Inferior parietal cortex (tissue), 1 donor: ENCODE results near the gene FAM50B.

Experiments used
- DNase-seq: peaks from one replicate; pipeline ENCODE4 v3.0.0-alpha.2; 2016; ENCODE audit errors: extremely low spot score

FAM50B gene

GRCh38 chr6:3894590-3895311, 45.6 kb downstream of the FAM50B start:
- no peak for DNase-seq

DNA sequence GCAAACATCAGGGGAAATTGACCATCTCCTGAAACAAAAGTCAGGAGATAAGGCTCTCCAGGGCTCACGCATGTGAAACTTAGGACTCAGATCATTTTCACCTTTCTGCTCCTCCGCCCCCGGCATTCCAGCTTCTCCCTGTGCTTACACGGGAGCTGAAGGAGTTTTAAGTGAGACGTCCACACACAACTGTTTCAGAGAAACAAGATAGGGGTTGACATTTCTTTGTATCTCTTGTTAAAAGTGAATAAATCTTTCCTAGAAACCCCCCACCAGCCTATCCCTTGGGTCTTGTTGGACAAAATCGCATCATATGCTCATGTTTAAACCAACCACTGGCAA, 46.1 kb downstream of the FAM50B start:
- no peak for DNase-seq

GRCh38 chr6:3895805-3896204, 46.6 kb downstream of the FAM50B start:
- no peak for DNase-seq

DNA sequence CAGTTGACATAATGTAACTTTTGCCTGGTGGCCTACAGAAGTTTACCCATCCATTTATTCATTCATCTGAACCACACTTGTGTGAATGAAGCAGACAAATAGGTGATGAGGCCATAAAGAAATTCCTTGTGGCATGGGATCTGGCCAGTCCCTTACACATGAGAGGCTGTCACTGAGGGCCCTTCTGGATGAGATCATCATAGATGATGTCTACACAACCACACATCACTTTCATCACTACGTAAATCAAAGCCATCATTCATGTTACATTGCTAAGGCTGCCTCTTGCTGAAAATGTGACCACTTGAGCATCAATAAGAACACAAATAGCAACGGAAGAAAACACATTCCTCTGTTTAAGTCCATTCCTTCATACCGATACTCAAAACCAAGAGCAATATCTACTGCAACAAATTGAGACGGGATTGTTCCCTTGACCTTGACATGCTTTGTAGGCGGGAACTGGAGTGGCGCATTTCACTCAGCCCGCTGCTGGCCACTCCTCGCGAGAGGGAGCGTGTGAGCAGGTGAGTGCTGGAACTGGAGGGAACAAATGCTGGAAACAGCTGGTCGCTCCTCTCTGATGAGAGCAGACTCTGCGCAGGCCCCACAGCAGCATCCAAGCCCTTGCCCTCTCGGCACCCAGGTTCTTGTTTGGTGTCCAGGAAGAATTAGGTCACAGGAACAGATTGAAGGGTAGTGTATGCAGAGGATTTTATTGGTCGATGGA, 49.3 kb downstream of the FAM50B start:
- no peak for DNase-seq

GRCh38 chr6:3899061-3899460, 49.9 kb downstream of the FAM50B start:
- DNase-seq, result no peak

- DNase-seq, result no peak
Measured at GRCh38 chr6:3899970-3900439, 50.8 kb downstream of the FAM50B start.
